Measurements from ENCODE around the gene LRMDA.

DNA sequence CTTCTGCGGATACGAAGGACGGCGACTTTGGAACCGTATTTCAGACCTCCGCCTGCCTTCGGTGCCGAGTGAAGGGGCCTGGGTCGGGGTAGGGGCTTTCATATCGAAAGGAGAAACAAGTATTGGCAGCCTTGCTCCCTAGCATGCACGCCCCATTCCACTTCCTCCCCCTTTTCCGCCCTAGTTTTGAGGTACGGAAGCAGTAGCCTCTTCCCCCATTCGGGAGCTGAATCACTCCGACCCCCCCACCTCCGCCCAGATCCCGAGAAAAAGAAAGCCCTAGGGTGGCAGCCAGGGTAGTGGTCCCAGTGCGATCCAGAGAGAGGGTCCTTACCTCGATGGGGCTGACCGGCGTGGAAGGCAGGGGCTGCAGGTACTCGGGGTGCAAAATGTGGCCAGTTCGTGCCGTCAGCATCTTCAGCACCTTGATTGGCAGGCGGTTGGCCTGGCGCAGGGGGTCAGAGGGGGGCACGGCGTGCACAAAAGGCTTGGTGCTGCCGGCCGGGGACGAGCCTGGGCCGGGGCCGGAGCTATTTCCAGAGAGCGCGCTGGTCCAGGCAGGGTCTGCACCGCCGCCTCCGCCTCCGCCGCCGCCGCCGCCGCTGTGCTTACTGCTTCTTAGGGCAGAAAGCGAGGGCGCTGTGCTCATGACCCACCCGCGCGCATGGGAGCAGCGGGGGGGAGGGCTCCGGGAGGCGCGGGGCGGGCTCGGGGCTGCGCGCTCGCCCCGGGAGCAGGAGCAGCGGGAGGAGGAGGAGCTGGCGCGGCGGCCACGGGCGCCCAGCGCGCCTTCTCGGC, 30.5 kb upstream of the LRMDA start:
- no peak for TF ChIP-seq CTCF (IDR thresholded peaks at IDR 0.05)
- TF ChIP-seq POLR2A (IDR thresholded peaks at IDR 0.05): no peak

All from adrenal gland (tissue), 5 donors.